NAMALWA (cell line): ENCODE results near the gene CACNA1G.

Source experiments
- DNase-seq: peaks from one replicate; pipeline ENCODE4 v3.0.0-alpha.2; 2015; ENCODE audit warnings: low spot score

CACNA1G gene

GRCh38 chr17:50533720-50534148 lies 26.8 kb upstream of the CACNA1G start:
- no peak for DNase-seq

- no peak for DNase-seq
These were observed 26.1 kb upstream of the CACNA1G start for GRCh38 chr17:50534222-50534978.

GRCh38 chr17:50534979-50535326 lies 25.6 kb upstream of the CACNA1G start:
- no peak for DNase-seq

- no peak for DNase-seq
These were observed 25.1 kb upstream of the CACNA1G start for GRCh38 chr17:50535407-50535806.

- no peak for DNase-seq
These were observed 23.6 kb upstream of the CACNA1G start for GRCh38 chr17:50536683-50537646.

- no peak for DNase-seq
These were observed 22.6 kb upstream of the CACNA1G start for GRCh38 chr17:50537721-50538548.

GRCh38 chr17:50538549-50539410 lies 21.7 kb upstream of the CACNA1G start:
- no peak for DNase-seq

GRCh38 chr17:50539762-50540559 lies 20.6 kb upstream of the CACNA1G start:
- DNase-seq = no peak

GRCh38 chr17:50540560-50541401 lies 19.7 kb upstream of the CACNA1G start:
- DNase-seq = no peak

GRCh38 chr17:50541402-50541715 lies 19.2 kb upstream of the CACNA1G start:
- DNase-seq = no peak

- DNase-seq = peak; percentile 83
These were observed 18.5 kb upstream of the CACNA1G start for GRCh38 chr17:50541716-50542688.

GRCh38 chr17:50542795-50543774 lies 17.4 kb upstream of the CACNA1G start:
- no peak for DNase-seq

GRCh38 chr17:50544516-50544915 lies 16.0 kb upstream of the CACNA1G start:
- DNase-seq = no peak

- no peak for DNase-seq
These were observed 15.2 kb upstream of the CACNA1G start for GRCh38 chr17:50545311-50545710.

GRCh38 chr17:50546701-50547034 lies 13.8 kb upstream of the CACNA1G start:
- DNase-seq = no peak

GRCh38 chr17:50547035-50547735 lies 13.3 kb upstream of the CACNA1G start, which contains the start of gene SPATA20:
Gene SPATA20, plus strand, starts transcription at chr17:50547174. Its CDS starts 35 bp downstream, at chr17:50547209.
- DNase-seq = peak; percentile 87

- no peak for DNase-seq
These were observed 12.8 kb upstream of the CACNA1G start for GRCh38 chr17:50547736-50548083.
